Measurements from ENCODE around the gene XRCC6.

The XRCC6 gene

GRCh38 chr22:41598081-41598480, 23.0 kb upstream of the XRCC6 start:
- no peak for TF ChIP-seq CTCF (IDR thresholded peaks at IDR 0.05; ENCODE audit: borderline replicate concordance, insufficient read depth, low read depth, low read length)
- no peak overlapping the region for H3K4me3 ChIP-seq (ENCODE audit: low read depth, low read length)

GRCh38 chr22:41598891-41599635, 22.0 kb upstream of the XRCC6 start:
- no peak for TF ChIP-seq CTCF (IDR thresholded peaks at IDR 0.05; ENCODE audit: borderline replicate concordance, insufficient read depth, low read depth, low read length)
- H3K4me3 ChIP-seq (ENCODE audit: low read depth, low read length) = no peak overlapping the region

GRCh38 chr22:41600976-41601375, 20.1 kb upstream of the XRCC6 start:
- TF ChIP-seq CTCF (IDR thresholded peaks at IDR 0.05; ENCODE audit: borderline replicate concordance, insufficient read depth, low read depth, low read length) = no peak
- no peak overlapping the region for H3K4me3 ChIP-seq (ENCODE audit: low read depth, low read length)

- TF ChIP-seq CTCF (IDR thresholded peaks at IDR 0.05; ENCODE audit: borderline replicate concordance, insufficient read depth, low read depth, low read length) = no peak
- H3K4me3 ChIP-seq (ENCODE audit: low read depth, low read length) = no peak overlapping the region
Measured at GRCh38 chr22:41603873-41604332, 17.2 kb upstream of the XRCC6 start.

GRCh38 chr22:41608386-41608785, 12.7 kb upstream of the XRCC6 start:
- no peak for TF ChIP-seq CTCF (IDR thresholded peaks at IDR 0.05; ENCODE audit: borderline replicate concordance, insufficient read depth, low read depth, low read length)
- no peak overlapping the region for H3K4me3 ChIP-seq (ENCODE audit: low read depth, low read length)

GRCh38 chr22:41612603-41613306, 8.3 kb upstream of the XRCC6 start:
- no peak for TF ChIP-seq CTCF (IDR thresholded peaks at IDR 0.05; ENCODE audit: borderline replicate concordance, insufficient read depth, low read depth, low read length)
- no peak overlapping the region for H3K4me3 ChIP-seq (ENCODE audit: low read depth, low read length)

GRCh38 chr22:41613456-41613855, 7.6 kb upstream of the XRCC6 start:
- TF ChIP-seq CTCF (IDR thresholded peaks at IDR 0.05; ENCODE audit: borderline replicate concordance, insufficient read depth, low read depth, low read length) = no peak
- H3K4me3 ChIP-seq (ENCODE audit: low read depth, low read length) = no peak overlapping the region
